GM12865 (cell line): ENCODE results near the gene CACTIN.
A peak's percentile ranks its signal among the peaks of the same experiment; 100 is the strongest.

ENCODE experiments used
- DNase-seq: peaks from one replicate; pipeline ENCODE4 v3.0.0; 2010; ENCODE audit warnings: low read depth
- H3K4me3 ChIP-seq: 2 replicates; pipeline ENCODE4 v1.5.1; 2011; ENCODE audit warnings: mild to moderate bottlenecking, low read depth, low read length, control low read depth
- TF ChIP-seq, protein P1 (sequence below): IDR thresholded peaks from 2 replicates; pipeline ENCODE4 v1.5.1; 2011; ENCODE audit warnings: low read length, control low read depth, low read depth, inconsistent platforms; ENCODE audit not compliant: insufficient read depth; ENCODE audit errors: missing control alignments

The CACTIN gene

DNA sequence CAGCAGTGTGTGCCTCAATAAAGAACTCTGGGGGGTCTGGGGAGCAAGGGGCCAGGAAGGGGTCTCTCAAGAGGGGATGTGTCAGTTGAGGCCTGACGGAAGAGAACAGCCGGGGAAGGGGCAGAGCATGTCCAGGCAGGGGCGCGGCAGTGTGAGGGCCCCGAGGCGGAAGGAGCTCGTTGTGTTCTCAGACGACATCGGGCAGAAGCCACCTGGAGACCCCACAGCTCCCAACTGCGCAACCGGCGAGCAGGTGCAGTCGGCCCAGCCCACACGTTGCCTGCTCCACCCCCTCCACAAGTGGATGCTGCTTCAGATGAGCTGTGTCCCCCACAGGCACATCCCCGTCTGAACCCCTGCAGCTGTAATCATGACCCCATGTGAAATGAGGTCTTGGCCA lies 4.9 kb downstream of the CACTIN start:
- TF ChIP-seq, protein P1, sequence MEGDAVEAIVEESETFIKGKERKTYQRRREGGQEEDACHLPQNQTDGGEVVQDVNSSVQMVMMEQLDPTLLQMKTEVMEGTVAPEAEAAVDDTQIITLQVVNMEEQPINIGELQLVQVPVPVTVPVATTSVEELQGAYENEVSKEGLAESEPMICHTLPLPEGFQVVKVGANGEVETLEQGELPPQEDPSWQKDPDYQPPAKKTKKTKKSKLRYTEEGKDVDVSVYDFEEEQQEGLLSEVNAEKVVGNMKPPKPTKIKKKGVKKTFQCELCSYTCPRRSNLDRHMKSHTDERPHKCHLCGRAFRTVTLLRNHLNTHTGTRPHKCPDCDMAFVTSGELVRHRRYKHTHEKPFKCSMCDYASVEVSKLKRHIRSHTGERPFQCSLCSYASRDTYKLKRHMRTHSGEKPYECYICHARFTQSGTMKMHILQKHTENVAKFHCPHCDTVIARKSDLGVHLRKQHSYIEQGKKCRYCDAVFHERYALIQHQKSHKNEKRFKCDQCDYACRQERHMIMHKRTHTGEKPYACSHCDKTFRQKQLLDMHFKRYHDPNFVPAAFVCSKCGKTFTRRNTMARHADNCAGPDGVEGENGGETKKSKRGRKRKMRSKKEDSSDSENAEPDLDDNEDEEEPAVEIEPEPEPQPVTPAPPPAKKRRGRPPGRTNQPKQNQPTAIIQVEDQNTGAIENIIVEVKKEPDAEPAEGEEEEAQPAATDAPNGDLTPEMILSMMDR: no peak
- no peak for DNase-seq
- H3K4me3 ChIP-seq: no peak overlapping the region

GRCh38 chr19:3620817-3621547 lies 5.6 kb downstream of the CACTIN start:
- H3K4me3 ChIP-seq: no peak overlapping the region
- no peak for DNase-seq
- TF ChIP-seq, protein P1: no peak

- no peak for DNase-seq
- TF ChIP-seq, protein P1: no peak
- no peak overlapping the region for H3K4me3 ChIP-seq
Measured at GRCh38 chr19:3620145-3620816, 6.3 kb downstream of the CACTIN start.

DNA sequence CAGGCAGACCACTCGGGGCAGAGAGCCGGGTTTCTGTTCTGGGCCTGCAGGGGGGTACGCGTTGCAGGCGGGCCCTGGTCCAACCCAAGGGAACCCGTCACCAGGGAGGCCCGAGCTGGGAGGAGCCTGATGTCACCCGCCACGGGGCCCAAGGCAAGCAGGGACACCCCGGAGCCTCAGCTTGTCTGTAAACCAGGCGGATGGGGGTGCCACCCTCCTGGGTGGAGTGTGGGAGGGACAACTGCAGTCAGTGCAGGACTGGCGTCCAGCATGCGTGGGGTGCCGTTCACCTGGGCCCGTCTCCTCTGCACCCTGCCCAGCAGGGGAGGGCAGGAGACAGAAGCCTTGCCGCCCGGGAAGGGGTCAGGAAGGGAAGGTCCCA lies 7.0 kb downstream of the CACTIN start:
- no peak overlapping the region for H3K4me3 ChIP-seq
- TF ChIP-seq, protein P1: no peak
- no peak for DNase-seq

DNA sequence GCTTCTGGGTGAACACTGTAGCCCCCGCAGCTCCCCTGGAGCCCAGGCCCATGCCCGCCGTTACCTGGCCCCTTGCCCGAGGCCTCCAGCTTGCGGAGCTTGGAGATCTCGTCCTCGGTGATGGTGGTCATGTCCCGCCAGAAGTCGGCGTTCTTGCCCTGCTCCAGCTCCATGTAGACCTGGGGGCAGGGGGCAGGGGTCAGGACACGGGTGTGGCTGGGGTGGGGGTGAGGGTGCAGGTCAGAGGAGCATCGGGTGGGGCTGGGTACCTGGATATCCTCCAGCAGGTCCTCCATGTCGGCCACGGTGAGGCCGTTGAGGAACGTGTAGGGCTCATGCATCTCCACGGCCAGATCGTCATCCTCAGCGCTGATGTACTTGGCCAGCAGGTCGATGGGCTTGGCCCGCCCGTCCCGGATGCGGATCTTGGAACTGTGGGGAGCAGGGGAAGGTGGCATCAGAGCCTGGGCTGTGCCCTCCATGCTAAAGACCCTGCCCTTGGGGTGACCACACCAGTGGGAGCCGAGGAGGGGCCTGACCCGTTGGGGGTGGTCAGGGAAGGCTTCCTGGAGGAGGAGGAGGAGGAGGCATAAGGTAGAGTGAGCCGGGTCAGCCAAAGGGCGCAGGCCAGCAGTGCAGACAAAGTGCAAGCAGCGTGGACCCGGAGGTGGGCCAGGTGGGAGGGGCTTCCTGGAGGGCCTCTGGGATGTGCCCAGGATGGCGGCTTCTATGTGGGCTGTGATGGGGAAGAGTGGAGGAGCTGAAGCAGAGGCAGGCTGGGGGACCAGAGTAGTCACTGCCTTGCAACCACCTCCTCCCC lies 7.6 kb downstream of the CACTIN start:
- DNase-seq: no peak
- TF ChIP-seq, protein P1: no peak
- no peak overlapping the region for H3K4me3 ChIP-seq

DNA sequence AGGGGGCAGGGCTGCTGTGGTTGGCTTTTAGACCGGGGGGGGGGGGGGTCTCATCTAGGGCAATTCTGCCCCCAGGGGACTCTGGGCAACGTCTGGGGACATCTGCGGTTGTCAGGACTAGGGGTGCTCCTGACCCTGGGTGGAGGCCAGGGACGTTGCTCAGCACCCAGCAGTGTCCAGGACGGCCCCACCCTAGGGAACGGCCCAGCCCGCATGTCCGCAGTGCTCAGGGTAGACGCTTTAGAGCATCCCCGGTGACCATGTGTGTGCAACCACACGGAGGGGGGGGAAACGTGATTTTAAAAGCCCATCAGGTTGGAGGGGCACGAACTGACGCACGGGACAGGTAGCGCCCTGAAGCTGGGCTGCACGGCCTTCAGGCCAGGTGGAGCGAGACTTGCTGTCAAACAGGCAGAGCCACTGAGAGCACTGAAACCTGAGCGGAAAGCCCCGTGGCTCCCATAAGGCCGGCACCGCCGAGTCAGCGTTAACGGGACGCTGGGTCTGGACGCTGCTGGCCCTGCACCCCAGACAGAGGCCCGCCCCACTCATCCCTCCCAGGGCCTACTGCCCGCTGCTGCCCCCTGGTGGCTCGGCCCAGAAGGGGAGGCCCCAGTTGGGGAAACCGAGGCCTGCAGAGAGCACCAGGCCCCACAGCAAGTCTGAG lies 8.3 kb downstream of the CACTIN start:
- peak; percentile 85 for DNase-seq
- no peak overlapping the region for H3K4me3 ChIP-seq
- TF ChIP-seq, protein P1: peak; percentile 92
